H1 (cell line): Measurements from ENCODE around the gene SESN1. TPM values are rescaled to one million over a fixed set of nuclear protein-coding genes. Genes with fewer than 3 reads are reported as not detected.

Experiments
- CTCF ChIA-PET: fragments of 300-600 bp; sonication (Branson Sonifier 250); formaldehyde crosslinking; loops from one replicate; lab custom pipeline; 2021; ENCODE audit not compliant: partially characterized antibody; lab: Charles Lee
- POLR2A ChIA-PET: fragments of 300-600 bp; sonication (Branson Sonifier 250); formaldehyde crosslinking; loops from one replicate; lab custom pipeline; 2021; ENCODE audit warnings: inconsistent platforms; ENCODE audit not compliant: partially characterized antibody; lab: Charles Lee
- DNase-seq, 2 experiments: peaks; one replicate each; pipeline versions ENCODE4 v3.0.0 to v3.0.0-alpha.2; 2010 to 2022; ENCODE audit warnings: low spot score in 2 of 2, low read depth in 1 of 2, mixed read lengths in 1 of 2
- FAIRE-seq: peaks from 2 replicates; lab custom pipeline; 2011; peaks lifted over from hg19 to GRCh38; lab: Jason Lieb, UNC
- H2AFZ ChIP-seq: 2 replicates; pipeline ENCODE4 v1.8.1; 2012; ENCODE audit warnings: low read length, inconsistent platforms
- H2AK5ac ChIP-seq: 2 replicates; pipeline ENCODE4 v1.6.1; 2013; ENCODE audit warnings: low read depth, low read length
- H2BK120ac ChIP-seq: replicated peaks from 2 replicates; pipeline ENCODE3; 2013; ENCODE audit warnings: low read depth, low read length, inconsistent platforms
- H2BK12ac ChIP-seq: 2 replicates; pipeline ENCODE4 v1.6.1; 2013; ENCODE audit warnings: low read depth, low read length
- H2BK15ac ChIP-seq: 2 replicates; pipeline ENCODE4 v1.6.1; 2013; ENCODE audit warnings: low read length
- H2BK20ac ChIP-seq: 2 replicates; pipeline ENCODE4 v1.6.1; 2013; ENCODE audit warnings: low read length
- H2BK5ac ChIP-seq: 2 replicates; pipeline ENCODE4 v1.6.1; 2013; ENCODE audit warnings: low read depth, low read length
- H3K14ac ChIP-seq: 2 replicates; pipeline ENCODE4 v1.6.1; 2013; ENCODE audit warnings: inconsistent platforms; ENCODE audit not compliant: insufficient read length
- H3K18ac ChIP-seq: 2 replicates; pipeline ENCODE4 v1.6.1; 2013; ENCODE audit warnings: low read length; ENCODE audit errors: extremely low read depth
- H3K23ac ChIP-seq: 2 replicates; pipeline ENCODE4 v1.6.1; 2013; ENCODE audit warnings: inconsistent platforms; ENCODE audit not compliant: insufficient read length
- H3K23me2 ChIP-seq: 2 replicates; pipeline ENCODE4 v1.6.1; 2013; ENCODE audit warnings: low read depth, low read length
- H3K27ac ChIP-seq: 2 replicates; pipeline ENCODE4 v1.6.1; 2011; ENCODE audit warnings: low read depth, low read length, inconsistent platforms
- H3K27me3 ChIP-seq, 4 experiments: replicated peaks in 1 of 4; 1 replicate in 1 of 4; 2 replicates in 3 of 4; pipeline versions ENCODE4 v1.6.1 to v1.8.1; 2011 to 2013; ENCODE audit warnings: low read length in 3 of 4, mild to moderate bottlenecking in 3 of 4, inconsistent platforms in 2 of 4, mixed read lengths in 2 of 4, moderate library complexity in 1 of 4; ENCODE audit not compliant: control insufficient read depth in 3 of 4, insufficient read depth in 3 of 4; ENCODE audit errors: extremely low read depth in 1 of 4
- H3K36me3 ChIP-seq, 4 experiments: 2 replicates each; pipeline versions ENCODE4 v1.6.1 to v1.8.1; 2011 to 2013; ENCODE audit warnings: mild to moderate bottlenecking in 4 of 4, low read length in 3 of 4, moderate library complexity in 2 of 4, control low read depth in 1 of 4, inconsistent platforms in 1 of 4; ENCODE audit not compliant: insufficient read depth in 4 of 4, control insufficient read depth in 2 of 4
- H3K4ac ChIP-seq: replicated peaks from 2 replicates; pipeline ENCODE3; 2013; ENCODE audit warnings: low read length, low read depth, mixed read lengths, inconsistent platforms; ENCODE audit not compliant: insufficient read length
- H3K4me1 ChIP-seq, 4 experiments: replicated peaks in 1 of 4; 1 replicate in 1 of 4; 2 replicates in 3 of 4; pipeline versions ENCODE4 v1.6.1 to v1.8.1; 2011 to 2013; ENCODE audit warnings: low read length in 3 of 4, inconsistent platforms in 2 of 4, mixed read lengths in 1 of 4; ENCODE audit not compliant: insufficient read depth in 4 of 4, control insufficient read depth in 3 of 4
- H3K4me2 ChIP-seq, 2 experiments: 2 replicates each; pipeline versions ENCODE4 v1.6.1 to v1.8.1; 2011 to 2013; ENCODE audit warnings: low read depth in 2 of 2, low read length in 2 of 2, control low read depth in 1 of 2, inconsistent platforms in 1 of 2, mild to moderate bottlenecking in 1 of 2; ENCODE audit not compliant: insufficient read depth in 1 of 2
- H3K4me3 ChIP-seq, 4 experiments: fragments of 200-600, 300-600 bp in 1 of 4; sonication (generic), shearing (Covaris generic), sonication (Bioruptor Twin) in 1 of 4; 2 replicates each; pipeline versions ENCODE4 v1.5.1 to v1.8.1; 2011 to 2016; ENCODE audit warnings: low read length in 4 of 4, low read depth in 3 of 4, control low read depth in 2 of 4, inconsistent platforms in 2 of 4, mild to moderate bottlenecking in 2 of 4, mixed read lengths in 1 of 4, moderate library complexity in 1 of 4; ENCODE audit not compliant: insufficient read depth in 2 of 4; ENCODE audit errors: extremely low read depth in 1 of 4
- H3K56ac ChIP-seq: replicated peaks from 2 replicates; pipeline ENCODE3; 2013; ENCODE audit warnings: low read depth, mild to moderate bottlenecking, mixed read lengths, low read length, inconsistent platforms; ENCODE audit not compliant: insufficient read length
- H3K79me1 ChIP-seq: 2 replicates; pipeline ENCODE4 v1.6.1; 2013; ENCODE audit warnings: low read depth, low read length, control low read depth
- H3K79me2 ChIP-seq, 2 experiments: 2 replicates each; pipeline versions ENCODE4 v1.6.1 to v1.8.1; 2012 to 2013; ENCODE audit warnings: low read length in 2 of 2, mild to moderate bottlenecking in 2 of 2, inconsistent platforms in 1 of 2; ENCODE audit not compliant: insufficient read depth in 2 of 2, control insufficient read depth in 1 of 2
- H3K9ac ChIP-seq, 4 experiments: replicated peaks in 1 of 4; 1 replicate in 1 of 4; 2 replicates in 3 of 4; pipeline versions ENCODE4 v1.6.1 to v1.8.1; 2011 to 2013; ENCODE audit warnings: low read depth in 3 of 4, low read length in 3 of 4, control low read depth in 2 of 4, mild to moderate bottlenecking in 2 of 4, moderate library complexity in 2 of 4, inconsistent platforms in 1 of 4; ENCODE audit errors: extremely low read depth in 1 of 4
- H3K9me3 ChIP-seq, 2 experiments: 2 replicates each; pipeline versions ENCODE4 v1.6.1 to v1.8.1; 2012 to 2013; ENCODE audit warnings: mild to moderate bottlenecking in 2 of 2, moderate library complexity in 2 of 2, control low read depth in 1 of 2, inconsistent platforms in 1 of 2, low read depth in 1 of 2, low read length in 1 of 2, mixed read lengths in 1 of 2; ENCODE audit not compliant: insufficient read depth in 2 of 2
- H4K20me1 ChIP-seq, 2 experiments: replicated peaks in 1 of 2; 2 replicates each; pipeline versions ENCODE3 to v1.8.1; 2011 to 2013; ENCODE audit warnings: inconsistent platforms in 2 of 2, low read length in 2 of 2, mild to moderate bottlenecking in 1 of 2; ENCODE audit not compliant: insufficient read depth in 2 of 2, control insufficient read depth in 1 of 2
- H4K5ac ChIP-seq: 2 replicates; pipeline ENCODE4 v1.6.1; 2013; ENCODE audit warnings: low read length, low read depth, mixed read lengths, inconsistent platforms; ENCODE audit not compliant: insufficient read length
- H4K8ac ChIP-seq: 2 replicates; pipeline ENCODE4 v1.8.0; 2013; ENCODE audit warnings: mild to moderate bottlenecking, moderate library complexity, low read length, inconsistent platforms; ENCODE audit not compliant: insufficient read depth; ENCODE audit errors: extremely low read depth
- H4K91ac ChIP-seq: replicated peaks from 2 replicates; pipeline ENCODE3; 2013; ENCODE audit warnings: low read length, mixed read lengths, inconsistent platforms; ENCODE audit not compliant: insufficient read length
- CBX5 ChIP-seq: fragments of 300-800, 300-1000 bp; sonication (generic); IDR thresholded peaks from 2 replicates; pipeline ENCODE4 v1.7.1; 2016; ENCODE audit warnings: antibody characterized with exemption, low read length, low read depth
- CBX8 ChIP-seq: fragments of 300-800, 300-1000 bp; sonication (generic); IDR thresholded peaks from 2 replicates; pipeline ENCODE4 v1.7.1; 2016; ENCODE audit warnings: low read depth, low read length, borderline replicate concordance
- CHD2 ChIP-seq: IDR thresholded peaks from 2 replicates; pipeline ENCODE4 v1.6.1; 2012; ENCODE audit warnings: low read length, improper control_type of control experiment
- CTBP2 ChIP-seq: IDR thresholded peaks from 2 replicates; pipeline ENCODE4 v1.7.0; 2011; ENCODE audit warnings: borderline replicate concordance, mild to moderate bottlenecking, moderate library complexity, mixed read lengths, low read length; ENCODE audit not compliant: insufficient read depth, insufficient read length
- EGR1 ChIP-seq: IDR thresholded peaks from 2 replicates; pipeline ENCODE4 v1.6.1; 2011; ENCODE audit warnings: low read depth, low read length, borderline replicate concordance
- HDAC2 ChIP-seq, 2 experiments: fragments of 300-600 bp in 1 of 2; sonication (generic) in 1 of 2; IDR thresholded peaks; 2 replicates each; pipeline ENCODE4 v1.6.1; 2011 to 2012; ENCODE audit warnings: low read depth in 2 of 2, low read length in 2 of 2, mild to moderate bottlenecking in 2 of 2, moderate library complexity in 2 of 2, borderline replicate concordance in 1 of 2, inconsistent platforms in 1 of 2
- HDAC6 ChIP-seq: IDR thresholded peaks from one replicate; pipeline ENCODE4 v1.7.1; 2012; ENCODE audit warnings: low read depth, mild to moderate bottlenecking, inconsistent platforms, low read length, moderate library complexity
- KDM1A ChIP-seq: fragments of 200-600, 300-600 bp; sonication (generic); IDR thresholded peaks from 2 replicates; pipeline ENCODE4 v1.7.1; 2016; ENCODE audit warnings: mild to moderate bottlenecking, low read length, borderline replicate concordance
- MAX ChIP-seq: IDR thresholded peaks from 2 replicates; pipeline ENCODE4 v1.6.1; 2012; ENCODE audit warnings: inconsistent platforms
- NRF1 ChIP-seq: IDR thresholded peaks from 2 replicates; pipeline ENCODE4 v1.6.1; 2011; ENCODE audit warnings: mild to moderate bottlenecking, low read depth, low read length, improper control_type of control experiment
- PHF8 ChIP-seq: fragments of 200-600 bp; sonication (generic); conservative IDR thresholded peaks from 2 replicates; pipeline ENCODE4 v1.7.1; 2012; ENCODE audit warnings: low read depth, mild to moderate bottlenecking, inconsistent platforms, low read length, moderate library complexity
- POU5F1 ChIP-seq: IDR thresholded peaks from 2 replicates; pipeline ENCODE4 v1.6.1; 2011; ENCODE audit warnings: low read depth, mild to moderate bottlenecking, low read length, moderate library complexity
- SIN3A ChIP-seq, 2 experiments: IDR thresholded peaks in 1 of 2; conservative IDR thresholded peaks in 1 of 2; 2 replicates each; pipeline ENCODE4 v1.6.1; 2011 to 2012; ENCODE audit warnings: low read length in 2 of 2, improper control_type of control experiment in 1 of 2, low read depth in 1 of 2, mild to moderate bottlenecking in 1 of 2
- TBP ChIP-seq: IDR thresholded peaks from 2 replicates; pipeline ENCODE4 v1.6.1; 2011; ENCODE audit warnings: low read depth, low read length, improper control_type of control experiment
- polyA plus RNA-seq, 7 experiments: library from polyadenylated mRNA; depleted of rRNA in 3 of 7; stranded (reverse) in 5 of 7; unstranded in 2 of 7; fragments of >200 nt in 5 of 7; fragments of 200-250 nt in 2 of 7; gene quantifications; 1 replicate in 5 of 7; 2 replicates in 1 of 7; 4 replicates in 1 of 7; pipeline versions ENCODE4 v1.2.1 to v1.2.3, GENCODE V29; 2011 to 2013; ENCODE audit warnings: missing spikeins in 2 of 7, mixed read lengths in 2 of 7
- total RNA-seq: library from RNA; stranded (reverse); fragmentation: NEBNext Ultra II Directional; extraction: Animal tissue kit (Norgen Biotek cat#: 25700); gene quantifications from 2 replicates; pipeline ENCODE4 v1.2.1, GENCODE V29; 2021

The SESN1 gene
- total and polyA plus RNA-seq, 2 of the 8 experiments (the other 6 are each of a cell fraction or from before 2014, with no cell fraction given): 12.8 to 15.6 TPM

GRCh38 chr6:109023356-109023925 lies 71.2 kb downstream of the SESN1 start:
- Histone ChIP-seq H4K91ac (no peak overlapping the region), H3K18ac (no peak overlapping the region), H3K4me3 (no peak overlapping the region), H4K8ac (no peak overlapping the region), H3K23me2 (no peaks in the 10 kb centered on the region), H2AFZ (no peak overlapping the region), H4K20me1 (no peaks in the 10 kb centered on the region), H3K14ac (no peak overlapping the region), H2BK5ac (no peak overlapping the region), H3K23ac (no peak overlapping the region), H2BK15ac (no peak overlapping the region), H3K9me3 (no peaks in the 10 kb centered on the region), H3K27ac (no peak overlapping the region), H3K4me1 (peaks cover 0 to 2% (median 0%) of the 10 kb centered on the region in 4 experiments; a peak in 1 of 7 replicates), H2BK12ac (no peak overlapping the region), H3K79me1 (no peaks in the 10 kb centered on the region), H3K79me2 (no peaks in the 10 kb centered on the region), H3K56ac (no peak overlapping the region), H4K5ac (no peak overlapping the region), H3K4ac (no peak overlapping the region), H3K27me3 (no peaks in the 10 kb centered on the region), H2BK120ac (no peak overlapping the region), H2AK5ac (no peak overlapping the region), H2BK20ac (no peak overlapping the region), H3K9ac (no peak overlapping the region), H3K4me2 (no peak overlapping the region), H3K36me3 (no peaks in the 10 kb centered on the region)
- ChIA-PET POLR2A (no interaction called here), CTCF (no interaction called here)
- DNase-seq (no peak), FAIRE-seq (no peak)
- TF ChIP-seq KDM1A: no peak
- no peak for TF ChIP-seq CHD2
- TF ChIP-seq CTBP2: no peak
- TF ChIP-seq HDAC2 (IDR thresholded peaks at IDR 0.05; ENCODE audit: borderline replicate concordance in 1 of 2, low read depth in 2 of 2, low read length in 2 of 2): no peak
- no peak for TF ChIP-seq POU5F1
- TF ChIP-seq EGR1: no peak
- TF ChIP-seq PHF8: no peak
- no peak for TF ChIP-seq MAX
- no peak for TF ChIP-seq CBX8
- TF ChIP-seq TBP: no peak
- TF ChIP-seq CBX5: no peak
- TF ChIP-seq SIN3A (conservative IDR thresholded peaks at IDR 0.05 in 1 of 2, IDR thresholded peaks at IDR 0.05 in 1 of 2; ENCODE audit: low read depth in 1 of 2, low read length in 2 of 2): no peak
- TF ChIP-seq HDAC6: no peak
- no peak for TF ChIP-seq NRF1
